ENCODE measurements around the gene TIFAB.

TIFAB gene

DNA sequence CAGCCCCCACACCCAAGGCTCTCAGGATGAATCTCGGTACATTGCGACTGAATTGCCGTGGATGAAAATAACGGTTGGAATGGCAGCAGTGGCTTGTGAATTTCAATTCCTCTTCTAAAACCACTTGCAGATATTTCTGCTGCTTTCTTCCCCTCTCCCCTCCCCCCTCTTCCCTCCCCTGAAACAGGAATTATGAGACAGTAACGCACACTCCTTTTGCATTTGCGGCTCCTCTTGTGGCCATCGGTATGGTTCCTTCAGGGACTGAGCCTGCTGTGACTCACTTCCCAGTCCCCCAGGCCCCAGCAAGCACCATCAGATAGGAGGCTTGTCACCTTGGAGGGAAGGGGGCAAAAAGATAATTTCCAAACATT, 14.7 kb downstream of the TIFAB start:
- DNase-seq (ENCODE audit: low spot score in 2 of 2) (peak in 1 of 2 donors; percentile 6), ATAC-seq (ENCODE audit: low read depth) (peak; percentile 37)
- Mint-ChIP-seq H3K4me3 (no peak overlapping the region), H3K27ac (no peak overlapping the region), H3K27me3 (peaks cover 8% of the 10 kb centered on the region), H3K4me1 (peaks cover 8% of the 10 kb centered on the region), H3K9me3 (no peaks in the 10 kb centered on the region), H3K36me3 (no peaks in the 10 kb centered on the region)

DNA sequence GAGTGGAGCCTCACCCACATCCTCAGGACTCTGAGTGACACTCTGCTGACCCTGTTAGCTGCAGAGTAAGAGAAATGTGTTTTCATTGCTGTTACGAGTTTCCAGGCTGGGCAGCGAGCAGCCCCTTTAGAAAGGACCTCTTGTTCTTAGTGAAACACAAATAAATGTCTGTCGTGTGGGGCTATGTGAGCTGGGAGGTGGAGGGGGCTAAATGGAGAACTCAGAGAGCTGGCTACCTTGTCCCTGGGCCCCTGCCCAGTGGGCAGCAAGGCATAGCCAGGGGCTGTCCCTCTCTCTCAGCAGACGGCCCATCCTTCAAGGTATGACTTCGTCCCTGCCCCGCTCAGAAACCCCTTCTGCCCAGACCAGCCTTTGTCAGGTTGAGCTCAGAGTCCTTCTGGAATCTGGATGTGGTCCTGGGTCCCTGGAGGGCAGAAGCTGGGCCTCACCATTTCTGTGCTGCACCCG, 15.2 kb downstream of the TIFAB start:
- Mint-ChIP-seq H3K4me3 (no peak overlapping the region), H3K4me1 (peaks cover 8% of the 10 kb centered on the region), H3K9me3 (no peaks in the 10 kb centered on the region), H3K36me3 (no peaks in the 10 kb centered on the region), H3K27ac (no peak overlapping the region), H3K27me3 (peaks cover 8% of the 10 kb centered on the region)
- peak in 1 of 2 donors; percentile 9 for DNase-seq (ENCODE audit: low spot score in 2 of 2)
- no peak for ATAC-seq (ENCODE audit: low read depth)

DNA sequence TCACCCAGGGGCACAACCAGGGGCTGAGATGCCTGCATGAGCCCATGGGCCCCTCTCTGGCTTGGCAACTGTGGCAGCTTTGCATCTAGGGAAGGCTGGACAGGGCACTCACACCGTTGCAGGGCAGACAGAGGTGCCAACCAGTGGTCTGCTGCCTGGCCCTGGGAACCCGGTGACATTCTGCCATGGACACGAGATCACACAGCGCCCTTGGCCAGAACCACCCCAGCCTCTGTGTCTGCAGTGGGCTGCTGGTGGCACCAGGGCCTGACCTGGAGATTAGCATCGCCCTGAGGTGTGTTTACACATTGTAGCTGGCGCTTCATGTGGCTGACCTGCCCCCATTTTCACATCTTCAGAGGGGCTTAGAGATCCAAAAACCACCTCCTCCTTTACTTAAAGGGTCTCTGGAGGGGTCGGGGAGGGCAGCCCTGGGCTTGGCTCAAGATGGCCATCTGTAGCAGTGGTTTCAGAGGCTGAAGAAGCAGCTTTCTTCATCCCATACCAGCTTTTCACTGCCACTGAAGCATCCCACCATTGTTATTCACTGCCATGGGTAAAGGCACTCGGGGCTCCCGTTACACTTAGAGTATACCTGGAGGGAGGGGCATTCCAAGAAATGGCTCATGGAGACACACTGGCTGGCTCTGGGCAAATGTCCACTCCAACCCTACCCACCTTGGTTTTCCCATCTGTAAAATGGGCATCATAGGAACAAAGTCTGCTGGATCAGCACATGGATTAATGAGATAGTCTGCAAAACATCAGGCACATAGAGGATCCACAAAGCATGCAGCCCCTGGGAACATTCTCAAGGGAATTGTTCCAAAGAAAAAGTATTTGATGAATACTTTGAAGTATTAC, 16.5 kb downstream of the TIFAB start:
- Mint-ChIP-seq H3K9me3 (peaks cover 2% of the 10 kb centered on the region), H3K4me1 (peaks cover 4% of the 10 kb centered on the region), H3K4me3 (no peak overlapping the region), H3K27ac (no peak overlapping the region), H3K36me3 (no peaks in the 10 kb centered on the region), H3K27me3 (peaks cover 10% of the 10 kb centered on the region)
- DNase-seq (ENCODE audit: low spot score in 2 of 2) (no peak), ATAC-seq (ENCODE audit: low read depth) (no peak)

DNA sequence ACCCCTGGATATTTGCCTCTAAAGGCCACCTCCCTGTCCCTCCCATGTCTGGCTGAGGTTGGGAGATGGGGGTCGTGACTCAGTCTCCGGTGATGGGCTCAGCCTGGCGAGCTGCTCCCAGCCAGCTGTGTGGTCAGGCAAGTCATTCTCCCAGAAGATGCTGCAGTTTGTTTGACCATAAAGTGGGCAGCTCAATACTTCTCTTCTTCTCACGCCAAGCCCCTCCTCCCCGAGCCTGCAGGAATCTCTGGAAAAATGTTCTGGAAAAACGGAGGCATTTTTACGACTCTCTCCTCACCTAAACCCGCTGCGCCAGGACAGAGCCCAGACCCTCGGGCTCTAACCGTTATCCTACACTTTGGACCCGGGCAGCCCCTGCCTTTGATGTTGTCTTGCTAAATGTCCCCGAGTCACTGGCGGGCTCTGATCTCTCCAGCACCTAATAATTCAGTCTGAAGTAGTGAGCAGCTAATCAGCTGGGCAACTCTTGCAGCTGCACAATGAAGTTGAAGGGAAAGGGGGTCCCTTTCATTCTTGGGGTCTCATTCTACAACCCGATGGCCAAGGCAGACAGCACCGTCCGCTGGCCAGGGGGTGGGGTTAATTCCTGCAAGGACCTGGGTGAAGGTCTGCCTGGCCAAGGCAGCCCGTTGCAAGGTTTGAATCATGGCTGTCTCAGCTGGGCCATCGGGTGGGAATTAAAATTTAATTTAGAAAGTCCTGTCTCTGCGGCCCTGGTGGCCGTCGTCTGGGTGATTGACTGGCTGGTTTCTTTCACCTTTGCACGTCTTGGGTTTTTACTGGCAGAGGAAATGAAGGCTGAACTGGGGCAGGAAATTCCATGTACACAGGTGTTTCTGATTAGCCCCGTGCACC, 17.3 kb downstream of the TIFAB start:
- Mint-ChIP-seq H3K4me1 (peaks cover 4% of the 10 kb centered on the region), H3K9me3 (peaks cover 2% of the 10 kb centered on the region), H3K27ac (no peak overlapping the region), H3K4me3 (no peak overlapping the region), H3K27me3 (peaks cover 12% of the 10 kb centered on the region), H3K36me3 (no peaks in the 10 kb centered on the region)
- no peak for DNase-seq (ENCODE audit: low spot score in 2 of 2)
- no peak for ATAC-seq (ENCODE audit: low read depth)

DNA sequence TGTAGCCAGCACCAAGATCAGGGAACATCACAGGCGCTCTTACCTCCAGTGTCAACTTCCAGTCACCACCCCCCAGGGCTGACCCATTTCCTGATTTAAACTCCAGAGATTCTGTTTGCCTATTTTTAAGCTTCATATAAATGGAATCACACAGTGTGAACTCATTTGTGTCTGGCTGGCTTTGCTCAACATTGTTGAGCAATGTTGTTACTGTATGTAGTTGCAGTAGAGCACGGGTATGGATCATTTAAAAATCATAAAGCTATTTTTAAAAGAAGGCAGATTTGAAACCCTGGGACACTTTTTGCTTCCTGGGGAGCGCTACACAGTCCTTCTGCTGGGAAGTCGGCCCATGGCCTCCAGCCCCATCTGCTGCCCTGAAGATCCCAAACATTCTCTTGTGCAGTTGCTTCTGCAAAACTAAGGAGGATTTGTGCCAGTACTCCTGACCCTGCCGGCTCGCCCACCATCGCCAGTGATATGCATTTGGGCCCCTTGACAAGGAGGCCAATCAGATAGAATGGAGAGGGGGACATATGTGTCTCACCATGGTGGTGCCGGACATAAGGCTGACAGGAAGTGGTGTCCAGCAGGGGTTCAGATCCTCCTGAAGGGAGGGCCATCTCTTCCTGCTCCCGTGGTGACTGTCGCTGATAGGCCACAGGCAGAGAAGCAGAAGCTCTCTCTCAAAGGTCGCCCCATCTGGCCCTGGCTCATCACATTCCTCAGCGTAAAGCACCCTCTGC, 18.3 kb downstream of the TIFAB start:
- Mint-ChIP-seq H3K4me3 (no peak overlapping the region), H3K4me1 (peaks cover 4% of the 10 kb centered on the region), H3K9me3 (peaks cover 5% of the 10 kb centered on the region), H3K27ac (no peak overlapping the region), H3K36me3 (peaks cover 2% of the 10 kb centered on the region), H3K27me3 (peaks cover 16% of the 10 kb centered on the region)
- DNase-seq (ENCODE audit: low spot score in 2 of 2), result no peak
- no peak for ATAC-seq (ENCODE audit: low read depth)

DNA sequence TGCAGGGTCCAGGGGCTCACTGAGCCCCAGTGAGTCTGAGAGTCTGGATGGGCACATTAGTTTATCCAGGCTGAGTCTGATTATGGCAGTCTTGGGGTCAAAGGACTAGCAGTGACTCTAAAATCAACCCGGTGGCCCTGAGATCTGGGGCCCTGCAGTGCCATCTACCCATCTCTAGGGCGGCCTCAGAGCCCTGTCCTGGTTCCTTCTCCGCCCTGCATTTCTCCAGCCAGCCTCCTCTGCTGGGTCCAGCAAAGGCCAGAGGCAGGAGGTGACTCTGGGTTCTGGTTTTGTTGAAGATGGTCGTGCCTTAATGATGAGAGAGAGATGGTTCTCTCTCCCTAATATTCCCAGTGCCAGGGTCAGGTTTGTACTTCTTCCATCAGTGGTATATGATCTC, 20.0 kb downstream of the TIFAB start:
- Mint-ChIP-seq H3K27me3 (peaks cover 24% of the 10 kb centered on the region), H3K27ac (no peak overlapping the region), H3K36me3 (peaks cover 4% of the 10 kb centered on the region), H3K4me1 (peaks cover 2% of the 10 kb centered on the region), H3K9me3 (peaks cover 9% of the 10 kb centered on the region), H3K4me3 (no peak overlapping the region)
- DNase-seq (ENCODE audit: low spot score in 2 of 2) (no peak), ATAC-seq (ENCODE audit: low read depth) (no peak)

DNA sequence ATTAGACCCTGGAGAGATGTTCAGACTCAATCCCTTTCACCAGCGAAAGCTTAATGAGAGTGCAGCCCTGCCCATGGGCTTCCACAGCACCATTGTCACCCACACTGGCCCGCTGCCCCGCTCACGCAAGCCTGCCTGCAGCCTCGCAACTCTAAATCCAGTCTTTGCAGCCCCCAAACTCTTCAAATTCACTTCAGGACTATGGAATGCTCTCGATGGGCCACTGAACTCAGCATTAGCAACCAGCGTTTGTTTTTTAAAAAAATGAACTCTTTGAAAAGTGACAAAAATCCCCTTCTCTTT, 22.1 kb downstream of the TIFAB start:
- Mint-ChIP-seq H3K27me3 (peaks cover 22% of the 10 kb centered on the region), H3K4me1 (no peaks in the 10 kb centered on the region), H3K36me3 (peaks cover 4% of the 10 kb centered on the region), H3K4me3 (no peak overlapping the region), H3K27ac (no peak overlapping the region), H3K9me3 (peaks cover 9% of the 10 kb centered on the region)
- no peak for ATAC-seq (ENCODE audit: low read depth)
- no peak for DNase-seq (ENCODE audit: low spot score in 2 of 2)

DNA sequence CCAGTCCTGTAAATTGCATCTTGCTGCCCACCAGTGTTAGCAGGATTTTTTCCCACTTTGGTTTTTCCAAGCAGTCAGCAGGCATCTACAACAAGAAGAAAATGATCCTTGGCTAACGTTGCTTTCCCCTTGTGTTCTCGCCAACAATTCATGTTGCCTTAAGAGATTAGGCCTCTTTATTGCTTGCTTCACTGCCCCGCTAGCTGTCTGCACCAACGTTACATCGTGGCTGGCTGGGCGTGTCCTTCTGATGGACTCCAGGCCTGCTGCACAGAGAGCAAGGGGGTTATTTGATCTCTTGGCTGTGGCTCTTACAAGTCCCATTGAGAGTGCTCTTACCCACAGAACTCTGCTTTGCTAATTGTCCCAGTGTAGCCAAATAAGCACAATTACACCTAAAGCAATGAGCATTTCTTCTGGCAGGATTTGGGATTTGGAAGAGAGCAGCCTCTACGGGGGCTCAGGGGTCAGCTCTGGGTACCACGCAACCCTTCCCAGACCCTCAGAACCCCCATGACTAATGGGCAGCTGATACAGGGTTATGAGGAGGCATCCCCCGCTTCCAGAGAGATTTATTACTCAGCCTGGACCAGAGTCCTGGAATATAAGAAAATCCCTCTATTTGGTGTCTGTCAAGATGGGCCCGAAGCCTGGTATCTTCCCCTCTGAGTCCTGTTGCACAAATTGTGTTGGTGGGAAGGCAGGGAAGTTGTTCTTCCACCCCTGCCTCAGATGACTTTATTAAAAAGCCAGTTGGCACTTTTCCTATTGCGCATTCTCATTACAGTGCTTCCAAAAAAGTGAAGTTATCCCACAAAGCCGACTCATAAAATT, 22.6 kb downstream of the TIFAB start:
- Mint-ChIP-seq H3K9me3 (peaks cover 9% of the 10 kb centered on the region), H3K27ac (no peak overlapping the region)

DNA sequence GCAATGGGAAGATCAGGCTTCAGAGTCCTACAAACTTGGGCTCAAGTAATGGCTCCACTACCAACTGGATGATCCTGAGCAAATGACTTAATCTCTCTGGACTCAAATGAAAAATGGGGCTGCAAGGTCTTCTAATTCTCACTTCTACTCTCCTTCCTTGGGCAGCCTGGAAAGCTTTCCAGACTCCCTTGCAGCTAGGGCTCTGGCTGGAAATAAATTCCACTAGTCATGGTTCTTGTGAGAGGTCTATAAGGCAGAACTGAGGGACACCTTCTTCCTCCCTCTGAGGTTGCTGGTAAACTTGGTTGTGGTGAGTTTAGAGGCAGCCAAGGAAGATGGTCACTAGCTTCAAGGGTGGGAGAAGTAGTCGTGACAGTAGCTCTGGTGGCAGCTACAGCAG, 23.6 kb downstream of the TIFAB start:
- Mint-ChIP-seq H3K27ac (no peak overlapping the region), H3K9me3 (peaks cover 9% of the 10 kb centered on the region), H3K4me1 (no peaks in the 10 kb centered on the region), H3K36me3 (peaks cover 4% of the 10 kb centered on the region), H3K27me3 (peaks cover 26% of the 10 kb centered on the region), H3K4me3 (no peak overlapping the region)
- DNase-seq (ENCODE audit: low spot score in 2 of 2), result no peak
- no peak for ATAC-seq (ENCODE audit: low read depth)

More for the DNA sequence above, 22.6 kb downstream of the TIFAB start:
- H3K27me3 Mint-ChIP-seq, result peaks cover 22% of the 10 kb centered on the region
- no peaks in the 10 kb centered on the region for H3K4me1 Mint-ChIP-seq
- no peak for ATAC-seq (ENCODE audit: low read depth)
- H3K4me3 Mint-ChIP-seq, result no peak overlapping the region
- DNase-seq (ENCODE audit: low spot score in 2 of 2), result no peak
- peaks cover 4% of the 10 kb centered on the region for H3K36me3 Mint-ChIP-seq

DNA sequence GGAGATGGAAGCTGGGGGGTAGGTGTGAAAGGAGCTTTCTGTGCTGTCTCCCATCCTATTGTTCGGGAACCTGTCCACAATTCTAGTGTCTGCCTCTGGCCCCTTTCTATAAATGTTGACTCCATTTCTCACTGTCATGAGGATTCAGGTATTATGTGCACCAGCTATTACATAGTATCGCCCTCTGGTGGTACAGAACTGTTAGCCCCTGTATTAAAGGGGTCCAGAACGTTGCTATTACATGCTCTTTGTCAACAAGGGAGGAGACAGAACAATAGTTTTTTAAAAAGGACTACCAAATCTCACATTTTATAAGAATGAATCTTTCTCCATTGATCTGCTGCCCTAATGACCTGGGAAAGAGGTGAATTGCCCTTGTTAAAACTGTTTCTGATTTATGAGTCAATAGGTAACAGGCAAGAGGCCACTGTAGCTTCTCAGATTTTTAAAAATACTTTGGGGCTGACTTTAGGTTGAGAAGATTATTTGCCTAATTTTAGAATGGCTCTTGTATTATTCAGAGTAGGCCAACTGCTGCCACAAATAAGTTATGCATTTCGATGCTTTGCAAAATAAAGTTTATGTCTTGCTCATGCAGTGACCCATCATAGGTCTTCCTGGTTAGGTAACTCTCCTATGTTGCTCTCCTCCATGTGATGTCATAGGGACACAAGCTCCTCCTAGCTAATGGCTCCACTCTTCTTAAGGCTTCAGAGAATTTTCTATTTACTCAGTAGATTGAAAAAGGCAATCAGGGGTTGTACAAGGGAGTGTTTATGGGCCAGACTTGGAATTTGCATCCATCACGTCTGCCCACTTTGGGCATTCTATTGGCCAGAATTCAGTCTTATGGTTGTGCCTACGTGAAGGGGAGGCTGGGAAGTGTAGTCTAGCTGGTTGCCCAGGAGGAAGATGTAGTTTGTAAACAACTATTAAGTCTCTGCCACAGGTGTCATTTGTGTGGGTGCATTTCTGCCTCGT, 25.8 kb downstream of the TIFAB start:
- peak in 1 of 2 donors; percentile 13 for DNase-seq (ENCODE audit: low spot score in 2 of 2)
- peak; percentile 74 for ATAC-seq (ENCODE audit: low read depth)
- Mint-ChIP-seq H3K4me1 (no peaks in the 10 kb centered on the region), H3K27me3 (peaks cover 27% of the 10 kb centered on the region), H3K4me3 (no peak overlapping the region), H3K36me3 (peaks cover 4% of the 10 kb centered on the region), H3K27ac (no peak overlapping the region), H3K9me3 (peaks cover 9% of the 10 kb centered on the region)

DNA sequence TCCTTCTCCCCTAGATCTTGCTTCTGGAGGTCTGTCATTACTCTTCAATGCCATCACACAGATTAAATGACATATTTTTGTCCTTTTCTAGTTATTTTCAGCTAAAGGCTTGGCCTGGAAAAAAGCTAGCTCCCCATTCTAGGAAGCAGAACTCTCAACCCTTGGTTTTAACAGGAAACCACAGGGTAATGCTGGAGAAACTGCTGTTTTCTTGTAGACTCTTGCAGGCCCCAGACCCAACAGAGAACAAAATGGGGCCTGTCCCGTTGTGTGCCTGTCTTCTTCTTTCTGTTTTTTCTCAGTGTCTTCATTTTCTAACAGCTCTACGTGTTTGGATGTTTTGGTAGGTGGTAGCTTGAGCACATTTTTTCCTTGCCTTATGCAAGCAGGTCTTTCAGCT, 26.5 kb downstream of the TIFAB start:
- DNase-seq (ENCODE audit: low spot score in 2 of 2) (no peak), ATAC-seq (ENCODE audit: low read depth) (no peak)
- Mint-ChIP-seq H3K27ac (no peak overlapping the region), H3K36me3 (peaks cover 4% of the 10 kb centered on the region), H3K4me1 (no peaks in the 10 kb centered on the region), H3K4me3 (no peak overlapping the region), H3K9me3 (peaks cover 7% of the 10 kb centered on the region), H3K27me3 (peaks cover 26% of the 10 kb centered on the region)

DNA sequence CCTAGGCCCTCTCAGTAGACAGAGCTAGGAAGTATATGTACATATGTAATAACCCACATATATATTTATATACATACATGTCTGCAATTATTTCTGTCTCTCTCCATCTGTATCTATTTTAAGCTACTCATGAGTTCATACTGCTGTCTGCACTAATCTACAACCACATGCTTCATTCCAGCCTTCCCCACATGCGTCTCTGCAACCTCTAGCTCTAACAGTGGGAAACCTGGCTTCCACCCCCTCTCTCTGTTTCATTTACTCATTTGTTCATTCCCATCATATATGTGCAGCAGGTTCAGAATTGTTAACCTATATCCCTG, 28.3 kb downstream of the TIFAB start:
- Mint-ChIP-seq H3K36me3 (peaks cover 4% of the 10 kb centered on the region), H3K4me1 (no peaks in the 10 kb centered on the region), H3K27me3 (peaks cover 21% of the 10 kb centered on the region)

More for the DNA sequence above, 28.3 kb downstream of the TIFAB start:
- DNase-seq (ENCODE audit: low spot score in 2 of 2) (no peak), ATAC-seq (ENCODE audit: low read depth) (no peak)
- Mint-ChIP-seq H3K27ac (no peak overlapping the region), H3K4me3 (no peak overlapping the region), H3K9me3 (peaks cover 11% of the 10 kb centered on the region)

Measured in memory B cell (primary cell).